C4-2B (cell line): ENCODE data around the gene LIPT2.

Experiments
- CTCF ChIP-seq: fragments of 450-650 bp; conservative IDR thresholded peaks from 2 replicates; pipeline ENCODE4 v1.5.1; 2017; ENCODE audit warnings: mild to moderate bottlenecking
- ZFX ChIP-seq: fragments of 450-650 bp; IDR thresholded peaks from 2 replicates; pipeline ENCODE4 v1.6.1; 2017

- TF ChIP-seq CTCF (no peak), ZFX (no peak)
Observed at GRCh38 chr11:74442636-74443035, 50.9 kb downstream of the LIPT2 start.
